Progenitor cell of endocrine pancreas (in vitro differentiated cells): ENCODE measurements around the gene LGALS9. TPM values are rescaled to one million over a fixed set of nuclear protein-coding genes. Genes with fewer than 3 reads are reported as not detected.

Experiments used
- DNase-seq: peaks from one replicate; pipeline ENCODE4 v3.0.0; 2021; ENCODE audit warnings: low spot score; ENCODE audit not compliant: unreplicated experiment
- H3K27ac Mint-ChIP-seq: 2 replicates; pipeline ENCODE4 v1.8.0; 2021; ENCODE audit warnings: mild to moderate bottlenecking, moderate library complexity, mixed read lengths
- H3K27me3 Mint-ChIP-seq: 2 replicates; pipeline ENCODE4 v1.8.0; 2021; ENCODE audit warnings: mixed read lengths
- H3K36me3 Mint-ChIP-seq: 2 replicates; pipeline ENCODE4 v1.8.0; 2022; ENCODE audit warnings: mixed read lengths; ENCODE audit not compliant: insufficient read depth
- H3K4me1 Mint-ChIP-seq: 2 replicates; pipeline ENCODE4 v1.8.0; 2021; ENCODE audit warnings: low read depth, mixed read lengths
- H3K4me3 Mint-ChIP-seq: 2 replicates; pipeline ENCODE4 v1.8.0; 2021; ENCODE audit warnings: low read depth, mild to moderate bottlenecking, moderate library complexity, mixed read lengths
- H3K9me3 Mint-ChIP-seq: 2 replicates; pipeline ENCODE4 v1.8.0; 2021; ENCODE audit warnings: low read depth, mixed read lengths
- CTCF ChIP-seq: fragments of 200-600 bp; sonication (generic); IDR thresholded peaks from one replicate; pipeline ENCODE4 v1.5.0; 2021; ENCODE audit warnings: antibody characterized with exemption, mild to moderate bottlenecking; ENCODE audit not compliant: unreplicated experiment
- total RNA-seq: library from RNA; stranded (reverse); gene quantifications from 2 replicates; pipeline ENCODE4 v1.2.1, GENCODE V29; 2021

The LGALS9 gene
- total RNA-seq, 1 donor from 2014 or later, result 2.1 TPM

- peak; percentile 69 for TF ChIP-seq CTCF
- Mint-ChIP-seq H3K27me3 (no peaks in the 10 kb centered on the region), H3K4me3 (no peak overlapping the region), H3K9me3 (no peaks in the 10 kb centered on the region), H3K4me1 (peaks cover 2% of the 10 kb centered on the region), H3K36me3 (peaks cover 20% of the 10 kb centered on the region), H3K27ac (no peak overlapping the region)
- DNase-seq, result no peak
Observed at GRCh38 chr17:27609611-27610303, 21.2 kb upstream of the LGALS9 start.

GRCh38 chr17:27610304-27610677, 20.7 kb upstream of the LGALS9 start:
- no peak for TF ChIP-seq CTCF
- H3K4me3 Mint-ChIP-seq, result no peak overlapping the region
- H3K36me3 Mint-ChIP-seq, result peaks cover 20% of the 10 kb centered on the region
- H3K27ac Mint-ChIP-seq, result no peak overlapping the region
- no peak for DNase-seq
- H3K9me3 Mint-ChIP-seq, result no peaks in the 10 kb centered on the region
- no peaks in the 10 kb centered on the region for H3K27me3 Mint-ChIP-seq
- H3K4me1 Mint-ChIP-seq, result peaks cover 2% of the 10 kb centered on the region

GRCh38 chr17:27612160-27612770, 18.7 kb upstream of the LGALS9 start:
- Mint-ChIP-seq H3K27me3 (no peaks in the 10 kb centered on the region), H3K36me3 (peaks cover 17% of the 10 kb centered on the region)

GRCh38 chr17:27613433-27613832, 17.6 kb upstream of the LGALS9 start:
- TF ChIP-seq CTCF, result no peak
- H3K4me1 Mint-ChIP-seq, result peaks cover 2% of the 10 kb centered on the region
- DNase-seq, result no peak
- H3K27ac Mint-ChIP-seq, result no peak overlapping the region
- no peak overlapping the region for H3K4me3 Mint-ChIP-seq
- no peaks in the 10 kb centered on the region for H3K27me3 Mint-ChIP-seq
- peaks cover 15% of the 10 kb centered on the region for H3K36me3 Mint-ChIP-seq
- no peaks in the 10 kb centered on the region for H3K9me3 Mint-ChIP-seq

More at GRCh38 chr17:27612160-27612770, 18.7 kb upstream of the LGALS9 start:
- no peak overlapping the region for H3K27ac Mint-ChIP-seq
- H3K9me3 Mint-ChIP-seq, result no peaks in the 10 kb centered on the region
- no peak for DNase-seq
- no peak overlapping the region for H3K4me3 Mint-ChIP-seq
- no peak for TF ChIP-seq CTCF
- H3K4me1 Mint-ChIP-seq, result peaks cover 2% of the 10 kb centered on the region

DNA sequence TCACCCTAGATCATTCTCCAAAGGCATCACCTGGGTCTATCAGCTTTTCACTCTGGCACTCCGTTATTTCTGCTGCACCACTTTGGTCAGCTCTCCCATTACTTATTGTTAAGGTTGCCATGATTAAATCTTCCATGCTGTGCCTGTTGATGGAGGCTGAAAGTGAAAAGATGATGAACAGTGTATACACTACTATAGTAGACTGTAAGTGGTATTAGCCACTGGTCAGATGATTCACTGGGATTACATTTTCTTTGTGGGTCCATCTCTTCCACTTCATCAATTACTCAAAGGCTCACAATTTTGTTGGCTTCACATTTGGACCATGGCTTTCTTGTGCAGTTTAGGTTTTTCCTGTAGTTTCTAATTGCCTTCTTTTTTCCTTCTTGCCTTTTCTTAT, 15.9 kb upstream of the LGALS9 start:
- Mint-ChIP-seq H3K36me3 (peaks cover 8% of the 10 kb centered on the region), H3K9me3 (no peaks in the 10 kb centered on the region), H3K4me1 (no peaks in the 10 kb centered on the region), H3K4me3 (no peak overlapping the region), H3K27ac (no peak overlapping the region), H3K27me3 (no peaks in the 10 kb centered on the region)
- TF ChIP-seq CTCF, result no peak
- no peak for DNase-seq
